Measurements from ENCODE around the gene AURKA. TPM values are rescaled to one million over a fixed set of nuclear protein-coding genes. Genes with fewer than 3 reads are reported as not detected.

Gene AURKA
- total RNA-seq, 2 experiments from 2014 or later, result 63.2 to 105 TPM

GRCh38 chr20:56380375-56380774, 11.6 kb downstream of the AURKA start:
- no peak for DNase-seq (ENCODE audit: low spot score)
- H3K79me2 ChIP-seq (ENCODE audit: insufficient read depth, low read depth, low read length), result peaks cover 76% of the 10 kb centered on the region
- H4K20me1 ChIP-seq (ENCODE audit: insufficient read depth, low read length), result peaks cover 21% of the 10 kb centered on the region
- ChIA-PET POLR2A (interaction anchor here (0.6 to 0.7 kb wide), 2 partner anchors 12 to 745 kb away, joined by 3 to 4 read pairs; no protein-coding TSS in a partner anchor), CTCF (ENCODE audit: unreplicated experiment) (no interaction called here)
- TF ChIP-seq CTCF (conservative IDR thresholded peaks at IDR 0.05; ENCODE audit: low read length), result no peak
- TF ChIP-seq EZH2phosphoT487 (IDR thresholded peaks at IDR 0.05; ENCODE audit: borderline replicate concordance, low read depth, low read length), result no peak
- intact Hi-C loops (cut with micrococcal nuclease; ENCODE audit: unreplicated experiment), result no loop called here
- no TSS peak for BruUV-seq (replicated peaks)
- no peaks in the 10 kb centered on the region for H3K9me3 ChIP-seq (ENCODE audit: low read length)
- H3K27ac ChIP-seq (ENCODE audit: low read depth, low read length, poor library complexity, severe bottlenecking), result no peak overlapping the region
- H3K4me1 ChIP-seq (ENCODE audit: insufficient read depth, low read length, poor library complexity, severe bottlenecking), result peaks cover 5% of the 10 kb centered on the region
- no peak overlapping the region for H3K4me2 ChIP-seq (ENCODE audit: low read length)
- H3K4me3 ChIP-seq (ENCODE audit: low read depth, low read length, poor library complexity, severe bottlenecking), result no peak overlapping the region
- H3K36me3 ChIP-seq (ENCODE audit: insufficient read depth, low read length), result peaks cover 99% of the 10 kb centered on the region
- H3K9me2 ChIP-seq (ENCODE audit: insufficient read depth, low read length), result no peaks in the 10 kb centered on the region
- no peak overlapping the region for H2AFZ ChIP-seq (ENCODE audit: low read length)

- BruUV-seq (replicated peaks), result no TSS peak
- H4K20me1 ChIP-seq (ENCODE audit: insufficient read depth, low read length), result peaks cover 8% of the 10 kb centered on the region; the same call in 1 of the 2 replicates
- H3K9me2 ChIP-seq (ENCODE audit: insufficient read depth, low read length), result no peaks in the 10 kb centered on the region
- POLR2A ChIA-PET, result no interaction called here
- no peak overlapping the region for H3K4me2 ChIP-seq (ENCODE audit: low read length)
- no peak overlapping the region for H3K4me3 ChIP-seq (ENCODE audit: low read depth, low read length, poor library complexity, severe bottlenecking)
- no peaks in the 10 kb centered on the region for H3K4me1 ChIP-seq (ENCODE audit: insufficient read depth, low read length, poor library complexity, severe bottlenecking)
- H3K36me3 ChIP-seq (ENCODE audit: insufficient read depth, low read length), result peaks cover 99% of the 10 kb centered on the region
- peaks cover 70% of the 10 kb centered on the region for H3K79me2 ChIP-seq (ENCODE audit: insufficient read depth, low read depth, low read length)
- no peak overlapping the region for H3K27ac ChIP-seq (ENCODE audit: low read depth, low read length, poor library complexity, severe bottlenecking)
- no peak for DNase-seq (ENCODE audit: low spot score)
- TF ChIP-seq CTCF (conservative IDR thresholded peaks at IDR 0.05; ENCODE audit: low read length), result no peak
- no peak for TF ChIP-seq EZH2phosphoT487 (IDR thresholded peaks at IDR 0.05; ENCODE audit: borderline replicate concordance, low read depth, low read length)
- no peak overlapping the region for H2AFZ ChIP-seq (ENCODE audit: low read length)
- CTCF ChIA-PET (ENCODE audit: unreplicated experiment), result no interaction called here
- intact Hi-C loops (cut with micrococcal nuclease; ENCODE audit: unreplicated experiment), result no loop called here
- no peaks in the 10 kb centered on the region for H3K9me3 ChIP-seq (ENCODE audit: low read length)
Observed at GRCh38 chr20:56378386-56378785, 13.6 kb downstream of the AURKA start.

GRCh38 chr20:56376331-56376730, 15.7 kb downstream of the AURKA start:
- Histone ChIP-seq H4K20me1 (ENCODE audit: insufficient read depth, low read length) (peaks cover 7% of the 10 kb centered on the region; the same call in 1 of the 2 replicates), H3K79me2 (ENCODE audit: insufficient read depth, low read depth, low read length) (peaks cover 62% of the 10 kb centered on the region), H3K9me2 (ENCODE audit: insufficient read depth, low read length) (no peaks in the 10 kb centered on the region), H3K4me3 (ENCODE audit: low read depth, low read length, poor library complexity, severe bottlenecking) (no peak overlapping the region), H3K4me2 (ENCODE audit: low read length) (no peak overlapping the region), H3K27ac (ENCODE audit: low read depth, low read length, poor library complexity, severe bottlenecking) (no peak overlapping the region), H2AFZ (ENCODE audit: low read length) (no peak overlapping the region), H3K9me3 (ENCODE audit: low read length) (no peaks in the 10 kb centered on the region), H3K4me1 (ENCODE audit: insufficient read depth, low read length, poor library complexity, severe bottlenecking) (no peaks in the 10 kb centered on the region), H3K36me3 (ENCODE audit: insufficient read depth, low read length) (peaks cover 99% of the 10 kb centered on the region)
- intact Hi-C loops (cut with micrococcal nuclease; ENCODE audit: unreplicated experiment), result no loop called here
- DNase-seq (ENCODE audit: low spot score), result no peak
- ChIA-PET CTCF (ENCODE audit: unreplicated experiment) (interaction anchor here (0.6 kb wide), 1 partner anchor 313 kb away, joined by 3 read pairs; no protein-coding TSS in a partner anchor), POLR2A (interaction anchor here (1.4 kb wide), 1 partner anchor 10 kb away, joined by 3 read pairs; no protein-coding TSS in a partner anchor)
- TF ChIP-seq EZH2phosphoT487 (IDR thresholded peaks at IDR 0.05; ENCODE audit: borderline replicate concordance, low read depth, low read length) (no peak), CTCF (conservative IDR thresholded peaks at IDR 0.05; ENCODE audit: low read length) (no peak)
- no TSS peak for BruUV-seq (replicated peaks)

All from OCI-LY7 (cell line).